Colonic mucosa (tissue), 4 donors: ENCODE results near the gene MRPL43. TPM values are rescaled to one million over a fixed set of nuclear protein-coding genes. Genes with fewer than 3 reads are reported as not detected.

Experiments
- DNase-seq: peaks from one replicate; pipeline ENCODE4 v3.0.0-alpha.2; 2020
- H3K27ac ChIP-seq: fragments of 200-600 bp; one replicate; pipeline ENCODE4 v1.8.0; 2021
- H3K27me3 ChIP-seq: fragments of 200-600 bp; one replicate; pipeline ENCODE4 v1.8.0; 2021
- H3K36me3 ChIP-seq: fragments of 200-600 bp; one replicate; pipeline ENCODE4 v1.8.0; 2021
- H3K4me1 ChIP-seq: fragments of 200-600 bp; one replicate; pipeline ENCODE4 v1.8.0; 2021; ENCODE audit warnings: mild to moderate bottlenecking
- H3K4me3 ChIP-seq: fragments of 200-600 bp; one replicate; pipeline ENCODE4 v1.8.0; 2021
- H3K9ac ChIP-seq, 2 donors: one replicate each; pipeline ENCODE4 v1.7.0; 2013; ENCODE audit warnings: control low read depth in 2 of 2, low read depth in 2 of 2, low read length in 2 of 2
- H3K9me3 ChIP-seq: fragments of 200-600 bp; one replicate; pipeline ENCODE4 v1.8.0; 2021
- CTCF ChIP-seq: fragments of 200-600 bp; IDR thresholded peaks from one replicate; pipeline ENCODE4 v1.8.0; 2022; ENCODE audit warnings: antibody characterized with exemption, mild to moderate bottlenecking
- intact Hi-C: fragments of 100-400 bp; cut with DNase I; formaldehyde crosslinking; loops from one replicate; pipeline ENCODE4 v1.14.1; 2022
- total RNA-seq, 2 donors: library from RNA; stranded (reverse); fragmentation: NEBNext Ultra II Directional in 1 of 2; extraction: Animal tissue kit (Norgen Biotek cat#: 25700) in 1 of 2; gene quantifications; one replicate each; pipeline ENCODE4 v1.2.1, GENCODE V29; 2021
- donor health status: healthy.
- donor health status: DM: no; HTN: no; CAD: no.
- donor health status: DM: no; HTN: no; CAD: no.

MRPL43 gene
- total RNA-seq, 2 donors from 2014 or later = 71.5 to 105 TPM

GRCh38 chr10:100999742-101000126 lies 12.4 kb upstream of the MRPL43 start, which contains the start of gene LZTS2:
Gene LZTS2 (plus strand): TSS chr10:100999808. CDS start chr10:101002539, 2,731 bp downstream.
- Histone ChIP-seq H3K9me3 (no peaks in the 10 kb centered on the region), H3K4me3 (peak within 1 kb of the TSS; percentile 89), H3K4me1 (peaks cover 21% of the 10 kb centered on the region), H3K9ac (peak within 1 kb of the TSS; percentile 96 to 97), H3K27ac (peak within 1 kb of the TSS; percentile 95), H3K36me3 (no peaks in the 10 kb centered on the region), H3K27me3 (no peaks in the 10 kb centered on the region)
- DNase-seq = no peak
- intact Hi-C loops = no loop called here
- TF ChIP-seq CTCF = no peak

GRCh38 chr10:100998991-100999741 lies 11.9 kb upstream of the MRPL43 start:
- Histone ChIP-seq H3K4me3 (peak overlapping the region; percentile 89), H3K9me3 (no peaks in the 10 kb centered on the region), H3K27me3 (no peaks in the 10 kb centered on the region), H3K9ac (peak overlapping the region; percentile 96 to 97), H3K4me1 (peaks cover 21% of the 10 kb centered on the region), H3K27ac (peak overlapping the region; percentile 95), H3K36me3 (no peaks in the 10 kb centered on the region)
- intact Hi-C loops = no loop called here
- DNase-seq = peak; percentile 81
- peak; percentile 93 for TF ChIP-seq CTCF

GRCh38 chr10:100998183-100998990 lies 11.1 kb upstream of the MRPL43 start:
- Histone ChIP-seq H3K4me1 (peaks cover 21% of the 10 kb centered on the region), H3K9me3 (no peaks in the 10 kb centered on the region), H3K27me3 (no peaks in the 10 kb centered on the region), H3K4me3 (peak overlapping the region; percentile 89), H3K27ac (peak overlapping the region; percentile 95), H3K36me3 (peaks cover under 1% of the 10 kb centered on the region), H3K9ac (peak overlapping the region; percentile 96 to 97)
- no peak for TF ChIP-seq CTCF
- intact Hi-C loops = no loop called here
- DNase-seq = peak; percentile 93

- Histone ChIP-seq H3K4me3 (peak overlapping the region; percentile 89), H3K36me3 (peaks cover 4% of the 10 kb centered on the region), H3K27me3 (no peaks in the 10 kb centered on the region), H3K4me1 (peaks cover 21% of the 10 kb centered on the region), H3K9me3 (no peaks in the 10 kb centered on the region), H3K27ac (peak overlapping the region; percentile 95), H3K9ac (peak overlapping the region; percentile 96 to 97)
- peak; percentile 97 for TF ChIP-seq CTCF
- intact Hi-C loops = no loop called here
- peak; percentile 90 for DNase-seq
Measured at GRCh38 chr10:100997360-100998182, 10.3 kb upstream of the MRPL43 start.
